Hematopoietic multipotent progenitor cell (in vitro differentiated cells): Measurements from ENCODE around the gene MOCOS. TPM values are rescaled to one million over a fixed set of nuclear protein-coding genes. Genes with fewer than 3 reads are reported as not detected.

Experiments used
- DNase-seq, 3 donors: peaks; one replicate each; pipeline ENCODE4 v3.0.0-alpha.2; 2011 to 2015; ENCODE audit warnings: low read depth in 2 of 3, low spot score in 2 of 3
- total RNA-seq: library from RNA; depleted of rRNA; stranded (reverse); fragments of >200 nt; gene quantifications from one replicate; pipeline ENCODE4 v1.2.3, GENCODE V29; 2012

MOCOS gene
- total RNA-seq, 1 donor = under 0.01 TPM

GRCh38 chr18:36262971-36263370 lies 75.7 kb downstream of the MOCOS start:
- DNase-seq = no peak

- no peak for DNase-seq
Observed at GRCh38 chr18:36264283-36264682, 77.0 kb downstream of the MOCOS start.

GRCh38 chr18:36265015-36265414 lies 77.7 kb downstream of the MOCOS start:
- DNase-seq = no peak

- no peak for DNase-seq
Observed at GRCh38 chr18:36269157-36269556, 81.9 kb downstream of the MOCOS start.

- DNase-seq = no peak
Observed at GRCh38 chr18:36271153-36271552, 83.9 kb downstream of the MOCOS start.

GRCh38 chr18:36273347-36273746 lies 86.0 kb downstream of the MOCOS start:
- DNase-seq = no peak

- no peak for DNase-seq
Observed at GRCh38 chr18:36274083-36274715, 86.9 kb downstream of the MOCOS start.

GRCh38 chr18:36275561-36275960 lies 88.3 kb downstream of the MOCOS start:
- DNase-seq = no peak

GRCh38 chr18:36279001-36279400 lies 91.7 kb downstream of the MOCOS start:
- DNase-seq = no peak

GRCh38 chr18:36281936-36282335 lies 94.6 kb downstream of the MOCOS start:
- DNase-seq = no peak

- no peak for DNase-seq
Observed at GRCh38 chr18:36283448-36283847, 96.2 kb downstream of the MOCOS start.

- DNase-seq = no peak
Observed at GRCh38 chr18:36284268-36284667, 97.0 kb downstream of the MOCOS start.

GRCh38 chr18:36284671-36285295 lies 97.5 kb downstream of the MOCOS start:
- peak; percentile 25 to 84 (median 54) for DNase-seq

GRCh38 chr18:36287653-36288052 lies 100.4 kb downstream of the MOCOS start:
- no peak for DNase-seq

GRCh38 chr18:36288689-36289088 lies 101.4 kb downstream of the MOCOS start:
- DNase-seq = no peak

GRCh38 chr18:36294031-36294430 lies 106.7 kb downstream of the MOCOS start:
- no peak for DNase-seq

- DNase-seq = no peak
Observed at GRCh38 chr18:36295214-36295613, 107.9 kb downstream of the MOCOS start.

GRCh38 chr18:36295880-36296301 lies 108.6 kb downstream of the MOCOS start:
- DNase-seq = no peak

GRCh38 chr18:36296650-36297416 lies 109.5 kb downstream of the MOCOS start:
- peak in 2 of 3 donors; percentile 24 to 47 for DNase-seq

GRCh38 chr18:36297417-36298125 lies 110.3 kb downstream of the MOCOS start, which contains the start of gene FHOD3:
FHOD3 (plus strand) TSS chr18:36297713; CDS start chr18:36297836, 123 bp downstream.
- DNase-seq = peak in 2 of 3 donors; percentile 4 to 21
